ENCODE results near the gene ACTRT2. TPM values are rescaled to one million over a fixed set of nuclear protein-coding genes. Genes with fewer than 3 reads are reported as not detected.

Gene ACTRT2
- total RNA-seq, 4 donors from 2014 or later: not detected

DNA sequence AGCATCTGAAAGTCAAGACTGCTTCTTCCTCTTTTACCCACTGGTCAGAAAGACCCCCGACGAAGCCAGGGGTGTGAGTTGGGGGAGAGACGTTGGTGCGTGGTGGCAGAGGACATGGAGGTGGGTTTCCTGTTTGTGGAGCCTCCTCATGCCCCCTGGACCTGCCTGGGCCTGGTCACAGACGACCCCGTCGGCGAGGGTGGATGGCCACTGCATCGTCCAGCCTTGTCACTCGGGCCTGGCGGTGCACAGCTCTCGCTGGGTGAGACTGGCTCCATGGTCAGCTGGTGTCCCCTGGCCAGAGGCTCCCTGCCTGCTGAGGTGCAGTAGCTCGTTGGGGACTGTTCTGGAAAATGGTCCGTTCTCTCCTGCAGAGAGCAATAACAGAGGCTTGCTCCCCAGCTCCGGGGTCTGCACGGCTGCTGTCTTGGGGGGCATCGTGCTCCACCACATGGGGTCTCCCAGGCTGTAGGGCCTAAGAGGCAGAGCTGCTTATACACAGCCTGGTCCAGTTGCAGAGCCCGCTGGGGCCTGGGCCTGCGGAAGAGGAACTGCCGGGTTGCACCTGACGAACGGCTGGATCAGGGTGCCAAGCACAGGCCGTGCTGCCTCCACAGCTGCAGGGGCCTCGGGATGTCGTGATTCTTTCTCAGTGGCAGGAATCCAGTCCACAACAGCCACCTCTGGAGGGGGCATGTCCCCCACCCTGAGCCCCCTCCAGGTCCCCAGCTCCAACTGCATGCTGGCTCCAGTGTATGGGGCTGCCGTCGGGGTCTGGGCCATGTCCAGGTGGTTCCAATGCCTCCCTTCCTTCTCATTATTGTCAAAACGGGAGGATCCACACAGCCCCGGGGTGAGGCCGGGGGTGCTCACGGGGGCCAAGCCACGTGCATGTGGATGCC is 18.0 kb upstream of the ACTRT2 start:
- no peaks in the 10 kb centered on the region for H3K36me3 ChIP-seq
- no peak overlapping the region for H3K27ac ChIP-seq
- H3K4me1 ChIP-seq: no peaks in the 10 kb centered on the region
- ATAC-seq: no peak
- H3K4me3 ChIP-seq: no peak overlapping the region
- no CpG with 5 or more reads among the region's 32 CpGs for WGBS, 2 donors (ENCODE audit: low coverage in 1 of 2)
- TF ChIP-seq EP300 (IDR thresholded peaks at IDR 0.05): no peak
- no peak for TF ChIP-seq POLR2A (IDR thresholded peaks at IDR 0.05)
- TF ChIP-seq, protein P1, sequence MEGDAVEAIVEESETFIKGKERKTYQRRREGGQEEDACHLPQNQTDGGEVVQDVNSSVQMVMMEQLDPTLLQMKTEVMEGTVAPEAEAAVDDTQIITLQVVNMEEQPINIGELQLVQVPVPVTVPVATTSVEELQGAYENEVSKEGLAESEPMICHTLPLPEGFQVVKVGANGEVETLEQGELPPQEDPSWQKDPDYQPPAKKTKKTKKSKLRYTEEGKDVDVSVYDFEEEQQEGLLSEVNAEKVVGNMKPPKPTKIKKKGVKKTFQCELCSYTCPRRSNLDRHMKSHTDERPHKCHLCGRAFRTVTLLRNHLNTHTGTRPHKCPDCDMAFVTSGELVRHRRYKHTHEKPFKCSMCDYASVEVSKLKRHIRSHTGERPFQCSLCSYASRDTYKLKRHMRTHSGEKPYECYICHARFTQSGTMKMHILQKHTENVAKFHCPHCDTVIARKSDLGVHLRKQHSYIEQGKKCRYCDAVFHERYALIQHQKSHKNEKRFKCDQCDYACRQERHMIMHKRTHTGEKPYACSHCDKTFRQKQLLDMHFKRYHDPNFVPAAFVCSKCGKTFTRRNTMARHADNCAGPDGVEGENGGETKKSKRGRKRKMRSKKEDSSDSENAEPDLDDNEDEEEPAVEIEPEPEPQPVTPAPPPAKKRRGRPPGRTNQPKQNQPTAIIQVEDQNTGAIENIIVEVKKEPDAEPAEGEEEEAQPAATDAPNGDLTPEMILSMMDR (IDR thresholded peaks at IDR 0.05): no peak
- H3K27me3 ChIP-seq: peaks cover 85% of the 10 kb centered on the region
- peaks cover 0 to 17% (median 0%) of the 10 kb centered on the region in 3 donors for H3K9me3 ChIP-seq

DNA sequence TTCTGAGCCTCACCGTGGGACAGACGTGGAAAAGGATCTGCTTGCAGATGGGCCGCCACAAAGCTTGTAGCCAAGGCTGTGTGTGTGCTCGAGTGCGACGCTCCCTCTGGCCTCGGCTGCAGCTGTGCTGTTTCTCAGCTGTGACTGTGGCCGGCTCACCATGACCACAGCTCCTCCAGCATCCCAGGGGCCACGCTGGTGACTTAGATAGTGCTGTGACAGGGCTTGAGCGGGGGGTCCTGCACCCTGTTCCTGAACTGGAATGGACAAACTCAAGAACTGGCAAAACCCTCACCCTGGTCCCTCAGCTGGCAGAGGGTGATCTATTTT is 17.4 kb upstream of the ACTRT2 start:
- H3K4me3 ChIP-seq: no peak overlapping the region
- WGBS, 2 donors (ENCODE audit: low coverage in 1 of 2): 80% methylated on average over 1 of the region's 10 CpGs; no CpG with 5 or more reads in 1 of the 2 donors
- no peak overlapping the region for H3K27ac ChIP-seq
- H3K36me3 ChIP-seq: no peaks in the 10 kb centered on the region
- no peaks in the 10 kb centered on the region for H3K4me1 ChIP-seq
- H3K9me3 ChIP-seq: peaks cover 0 to 24% (median 0%) of the 10 kb centered on the region in 3 donors
- ATAC-seq: no peak
- TF ChIP-seq EP300 (IDR thresholded peaks at IDR 0.05) (no peak), POLR2A (IDR thresholded peaks at IDR 0.05) (no peak), POLR2AphosphoS5 (IDR thresholded peaks at IDR 0.05) (no peak)
- TF ChIP-seq, protein P1 (IDR thresholded peaks at IDR 0.05): no peak
- H3K27me3 ChIP-seq: peaks cover 85% of the 10 kb centered on the region

DNA sequence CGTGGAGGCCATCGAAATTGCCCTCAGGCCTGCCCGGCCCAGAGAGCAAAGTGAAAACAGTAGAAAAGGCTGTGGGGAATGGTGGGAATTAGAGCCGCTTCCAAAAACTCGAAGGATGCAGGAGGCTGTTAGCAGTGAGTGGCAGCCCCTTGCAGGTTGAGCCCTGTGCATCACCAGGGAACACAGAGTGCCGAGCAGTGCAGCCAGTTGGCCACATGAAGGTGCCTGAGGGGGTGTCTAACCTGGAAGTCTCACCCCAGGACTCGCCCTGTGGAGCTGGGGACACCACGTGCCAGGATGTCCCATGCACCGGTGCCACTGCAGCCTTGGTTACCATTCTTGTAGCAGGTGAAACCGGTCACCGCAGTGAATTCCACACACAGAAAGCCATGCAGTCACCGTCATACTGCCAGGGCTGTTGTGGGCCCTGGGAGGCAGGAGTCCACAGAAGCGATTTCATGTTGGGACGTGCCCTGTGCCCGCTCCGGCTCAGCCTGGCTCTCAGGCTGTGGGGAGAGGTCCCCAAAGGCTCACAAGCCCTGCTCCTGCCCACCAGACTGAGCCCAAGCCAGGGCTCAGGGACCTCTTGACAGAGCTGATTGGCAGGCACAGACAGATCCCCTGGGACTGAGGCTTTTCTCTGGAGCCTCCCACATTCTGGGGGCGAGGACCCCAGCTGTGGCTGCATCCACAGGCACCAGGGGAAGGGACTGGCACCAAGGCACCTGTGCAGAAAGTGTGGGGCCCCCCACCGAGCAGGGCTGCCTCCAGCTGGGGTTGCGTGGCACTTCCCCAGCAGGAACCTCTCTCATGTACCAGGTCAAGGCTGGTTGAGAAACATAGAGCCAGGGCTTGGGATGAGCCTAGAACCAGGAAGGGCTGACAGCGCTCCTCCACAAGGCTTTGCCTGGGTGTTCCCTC is 16.7 kb upstream of the ACTRT2 start:
- no peak overlapping the region for H3K4me3 ChIP-seq
- ATAC-seq: no peak
- WGBS, 2 donors (ENCODE audit: low coverage in 1 of 2): 63 to 96% methylated on average over 5 to 7 of the region's 20 CpGs
- peaks cover 0 to 28% (median 0%) of the 10 kb centered on the region in 3 donors for H3K9me3 ChIP-seq
- peaks cover 85% of the 10 kb centered on the region for H3K27me3 ChIP-seq
- H3K4me1 ChIP-seq: no peaks in the 10 kb centered on the region
- TF ChIP-seq, protein P1 (IDR thresholded peaks at IDR 0.05): no peak
- TF ChIP-seq EP300 (IDR thresholded peaks at IDR 0.05) (no peak), POLR2AphosphoS5 (IDR thresholded peaks at IDR 0.05) (no peak), POLR2A (IDR thresholded peaks at IDR 0.05) (no peak)
- H3K27ac ChIP-seq: no peak overlapping the region
- no peaks in the 10 kb centered on the region for H3K36me3 ChIP-seq

DNA sequence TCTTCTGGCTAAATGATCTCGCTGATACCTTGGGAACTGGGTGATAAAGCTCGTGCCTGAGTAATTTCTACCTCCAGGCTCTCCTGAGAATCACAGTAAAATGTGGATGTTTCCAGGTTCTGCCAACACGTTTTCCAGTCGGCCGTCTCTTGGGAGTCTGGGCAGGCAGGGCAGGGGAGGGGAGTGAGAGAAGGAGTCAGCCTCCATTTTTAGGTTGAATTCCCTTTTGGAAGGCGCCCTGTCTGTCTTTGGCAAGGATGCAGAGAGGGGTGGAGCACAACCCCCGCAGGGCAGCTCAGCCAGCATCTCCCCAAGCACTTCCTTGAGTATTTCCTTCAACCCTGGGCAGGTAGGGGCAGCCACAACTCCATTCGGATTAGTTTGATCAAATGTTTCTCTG is 15.5 kb upstream of the ACTRT2 start:
- no peak for ATAC-seq
- TF ChIP-seq POLR2A (IDR thresholded peaks at IDR 0.05): no peak
- TF ChIP-seq, protein P1 (IDR thresholded peaks at IDR 0.05): no peak
- TF ChIP-seq EP300 (IDR thresholded peaks at IDR 0.05): no peak
- TF ChIP-seq POLR2AphosphoS5 (IDR thresholded peaks at IDR 0.05): no peak
- peaks cover 84% of the 10 kb centered on the region for H3K27me3 ChIP-seq

More for the DNA sequence above, 15.5 kb upstream of the ACTRT2 start:
- Histone ChIP-seq H3K4me3 (no peak overlapping the region), H3K36me3 (no peaks in the 10 kb centered on the region), H3K4me1 (no peaks in the 10 kb centered on the region), H3K27ac (no peak overlapping the region), H3K9me3 (peaks cover 0 to 28% (median 0%) of the 10 kb centered on the region in 3 donors)
- whole genome bisulfite sequencing, 2 donors (ENCODE audit: low coverage in 1 of 2): 60% methylated on average over 1 of the region's 8 CpGs; no CpG with 5 or more reads in 1 of the 2 donors

Measured in gastroesophageal sphincter (tissue), 4 donors.